Left hindlimb (tissue), 1 donor: Measurements from ENCODE around the gene CADPS.
"Not testable (repeated sequence)": the region's sequence is repeated elsewhere in the genome, so short reads cannot be mapped to it uniquely, and the experiment has no call there.

Experiments
- DNase-seq: peaks from one replicate; pipeline ENCODE4 v3.0.0-alpha.2; 2018

CADPS gene

DNA sequence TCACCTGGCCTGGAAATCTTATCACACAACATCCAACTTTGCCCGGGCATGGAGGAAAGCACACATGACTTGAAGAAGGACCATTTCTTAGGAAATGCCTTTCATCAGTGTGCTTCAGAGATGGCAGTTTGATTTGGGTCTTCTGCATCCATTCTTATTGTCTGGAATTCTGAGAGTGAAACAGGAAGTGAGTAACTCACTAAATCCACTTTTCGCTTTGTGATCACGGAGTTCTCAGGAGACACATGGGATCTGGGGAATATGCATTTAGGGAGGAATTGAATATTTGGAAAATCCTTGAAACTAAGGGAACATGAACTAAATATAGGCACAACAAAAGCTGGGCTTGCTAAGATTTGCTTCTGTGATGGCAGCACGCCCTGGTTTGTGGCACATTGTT lies 289.4 kb downstream of the CADPS start:
- DNase-seq = no peak

DNA sequence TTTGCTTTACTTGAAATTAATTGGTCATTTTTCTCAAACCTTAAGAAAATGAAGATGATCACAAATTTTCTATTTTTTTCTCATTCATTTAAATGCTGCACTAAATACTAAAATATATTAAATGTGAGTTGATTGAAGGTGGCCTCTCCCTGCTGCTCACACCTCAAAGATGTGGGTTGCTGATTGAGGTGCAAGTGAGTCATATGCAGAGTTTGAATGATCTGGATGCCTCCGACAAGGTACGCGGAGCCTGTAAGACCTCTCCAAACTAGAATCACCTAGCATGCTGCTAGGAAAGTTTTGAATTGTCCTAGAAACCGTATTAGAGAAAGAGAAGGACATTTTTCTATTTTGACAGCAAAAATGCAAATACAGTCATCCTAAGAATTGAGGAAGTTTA lies 290.6 kb downstream of the CADPS start:
- no peak for DNase-seq

DNA sequence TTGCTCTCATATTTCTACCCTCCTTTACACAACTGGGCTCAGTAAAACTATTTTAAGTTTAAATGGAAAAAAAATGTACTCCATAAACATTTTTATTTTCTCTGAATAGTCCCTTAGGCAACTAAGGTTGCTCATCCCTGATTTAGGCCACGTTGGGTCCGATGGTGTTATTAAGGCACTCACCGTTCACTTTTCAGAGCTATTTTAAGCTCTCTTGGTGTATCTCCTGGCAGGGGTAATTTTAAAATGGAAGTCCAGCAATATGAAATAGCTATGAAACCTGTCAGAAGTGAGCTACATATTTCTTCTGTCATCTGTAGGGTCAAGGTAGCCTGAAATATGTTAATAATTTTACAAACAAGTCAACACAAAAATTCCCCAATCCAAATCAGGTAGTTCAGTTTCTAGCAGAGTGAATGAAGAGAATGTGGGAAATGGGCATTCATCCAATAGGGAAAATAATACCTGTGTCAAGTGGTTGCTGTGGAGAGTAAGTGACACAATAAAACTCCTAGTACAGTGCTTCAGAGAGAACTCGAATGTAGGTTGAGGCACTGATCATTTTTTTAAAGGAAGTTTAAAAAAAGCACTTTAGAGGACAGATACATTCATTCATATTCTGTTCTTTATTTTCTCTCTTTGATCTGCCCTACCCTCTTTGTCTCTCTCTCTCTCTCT lies 292.6 kb downstream of the CADPS start:
- DNase-seq = no peak

DNA sequence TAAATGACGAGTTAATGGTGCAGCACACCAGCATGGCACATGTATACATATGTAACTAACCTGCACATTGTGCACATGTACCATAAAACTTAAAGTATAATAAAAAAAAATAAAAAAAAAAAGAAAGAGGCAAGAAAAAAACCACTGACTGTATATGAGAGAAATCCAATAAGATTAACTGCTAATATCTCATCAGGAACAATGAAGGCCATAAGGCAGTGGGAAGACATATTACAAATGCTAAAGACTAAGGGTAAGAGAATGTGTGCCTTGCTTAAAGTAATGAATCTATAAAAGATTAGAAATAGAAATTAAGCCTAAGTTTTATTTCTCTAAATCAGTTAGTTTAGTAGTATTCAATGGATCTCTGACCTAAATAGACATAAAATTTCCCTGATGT lies 294.7 kb downstream of the CADPS start:
- DNase-seq = not testable (repeated sequence)

DNA sequence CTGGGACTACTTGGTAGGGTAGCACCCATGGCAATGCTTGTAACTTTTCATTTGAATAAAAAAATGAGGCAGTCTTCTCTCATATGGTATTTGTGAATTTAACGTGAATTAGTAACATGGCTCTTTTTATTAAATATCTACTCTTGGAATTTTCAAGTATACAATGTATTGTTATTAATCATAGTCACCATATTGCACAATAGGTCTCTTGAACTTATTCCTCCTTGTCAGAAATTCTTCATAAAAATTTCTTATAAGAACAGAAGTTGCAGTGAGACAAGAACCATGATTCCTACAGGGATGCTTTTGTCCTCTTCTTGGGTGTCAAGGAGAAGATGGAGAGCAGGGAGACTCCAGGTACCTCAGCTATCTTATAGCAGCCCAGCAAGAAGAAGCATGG lies 298.1 kb downstream of the CADPS start:
- no peak for DNase-seq

DNA sequence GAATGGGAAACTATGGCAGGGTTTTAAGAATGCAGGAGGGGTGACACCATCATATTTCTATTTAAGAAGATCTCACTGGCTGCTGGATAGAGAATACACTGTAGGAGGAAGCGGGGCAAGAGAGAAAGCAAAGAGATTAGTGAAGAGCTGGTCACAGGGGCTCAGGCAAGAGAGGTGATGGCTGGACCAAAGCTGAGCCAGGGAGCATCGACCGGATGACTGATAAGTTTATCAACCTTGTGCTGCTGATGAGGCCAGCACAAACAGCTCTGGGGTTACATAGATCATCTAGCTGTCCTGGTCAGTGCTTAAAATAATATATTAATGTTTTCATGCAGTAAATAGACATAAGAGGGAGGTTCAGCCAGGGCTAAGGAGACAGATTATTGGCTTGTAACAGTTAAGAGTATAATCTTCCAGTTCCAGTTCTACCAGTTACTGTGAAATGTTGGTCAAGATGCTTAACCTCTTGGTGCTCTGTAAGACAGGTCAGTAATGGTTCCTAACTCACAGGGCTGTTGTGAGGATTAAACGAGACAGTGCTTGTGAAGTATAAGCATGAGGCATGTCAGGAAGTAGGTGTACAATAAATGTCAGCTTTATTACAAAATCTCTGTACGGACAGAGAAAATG lies 300.8 kb downstream of the CADPS start:
- DNase-seq = no peak

DNA sequence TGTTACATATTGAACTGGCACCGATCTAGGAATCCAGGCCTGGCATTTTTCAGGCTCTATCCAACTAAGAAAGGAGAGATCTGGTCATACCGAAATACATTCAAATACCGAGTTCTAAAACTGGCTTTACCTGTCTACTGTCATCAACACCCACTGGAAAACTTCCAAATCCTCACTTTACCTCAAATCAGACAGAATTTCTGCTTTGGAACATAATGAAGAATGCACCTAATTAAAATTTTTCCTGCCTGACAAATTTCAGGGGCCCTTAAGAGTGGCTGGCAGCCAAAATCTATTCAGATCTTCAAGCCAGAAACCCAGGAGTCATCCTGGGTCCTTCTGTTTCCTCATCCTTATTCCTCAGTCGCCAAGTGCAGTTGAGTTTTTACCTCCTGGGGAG lies 303.3 kb downstream of the CADPS start:
- no peak for DNase-seq

DNA sequence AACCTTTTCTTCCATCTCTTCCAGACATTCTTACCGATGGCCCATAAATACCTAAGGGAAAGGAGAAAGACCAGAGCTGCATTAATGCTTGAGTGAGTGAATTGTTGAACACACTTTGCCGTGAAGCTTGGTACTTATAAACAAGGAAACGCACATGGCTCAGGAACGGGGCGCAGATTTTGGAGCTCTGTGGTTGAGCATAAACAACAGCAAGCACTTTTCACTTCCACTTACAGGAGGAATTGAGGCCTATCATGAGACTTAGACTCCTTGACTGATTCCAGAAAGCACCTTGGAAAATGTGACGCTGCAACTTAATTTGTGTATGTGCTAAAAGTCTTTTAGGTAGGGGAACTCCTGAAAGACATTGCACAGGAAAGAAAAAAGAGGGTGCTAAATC lies 304.3 kb downstream of the CADPS start:
- no peak for DNase-seq

DNA sequence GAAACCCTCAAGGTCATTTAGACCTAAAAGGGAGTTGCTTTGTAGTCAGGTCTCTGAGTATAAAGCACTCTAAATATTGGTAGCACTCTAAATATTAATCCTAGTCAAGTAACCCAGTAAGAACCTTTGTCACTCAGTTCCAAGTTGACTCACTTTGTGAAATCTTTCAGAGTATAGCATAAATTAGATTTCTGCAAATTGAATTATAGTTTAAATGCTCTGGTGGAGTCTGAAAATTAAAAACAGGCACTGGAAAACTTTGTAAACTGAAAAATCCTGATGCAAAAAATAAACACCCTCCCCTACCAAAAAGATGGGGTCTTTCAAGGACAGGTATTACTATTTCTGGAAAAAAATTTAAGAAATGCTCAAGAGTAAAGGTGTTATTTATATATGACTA lies 305.6 kb downstream of the CADPS start:
- no peak for DNase-seq

DNA sequence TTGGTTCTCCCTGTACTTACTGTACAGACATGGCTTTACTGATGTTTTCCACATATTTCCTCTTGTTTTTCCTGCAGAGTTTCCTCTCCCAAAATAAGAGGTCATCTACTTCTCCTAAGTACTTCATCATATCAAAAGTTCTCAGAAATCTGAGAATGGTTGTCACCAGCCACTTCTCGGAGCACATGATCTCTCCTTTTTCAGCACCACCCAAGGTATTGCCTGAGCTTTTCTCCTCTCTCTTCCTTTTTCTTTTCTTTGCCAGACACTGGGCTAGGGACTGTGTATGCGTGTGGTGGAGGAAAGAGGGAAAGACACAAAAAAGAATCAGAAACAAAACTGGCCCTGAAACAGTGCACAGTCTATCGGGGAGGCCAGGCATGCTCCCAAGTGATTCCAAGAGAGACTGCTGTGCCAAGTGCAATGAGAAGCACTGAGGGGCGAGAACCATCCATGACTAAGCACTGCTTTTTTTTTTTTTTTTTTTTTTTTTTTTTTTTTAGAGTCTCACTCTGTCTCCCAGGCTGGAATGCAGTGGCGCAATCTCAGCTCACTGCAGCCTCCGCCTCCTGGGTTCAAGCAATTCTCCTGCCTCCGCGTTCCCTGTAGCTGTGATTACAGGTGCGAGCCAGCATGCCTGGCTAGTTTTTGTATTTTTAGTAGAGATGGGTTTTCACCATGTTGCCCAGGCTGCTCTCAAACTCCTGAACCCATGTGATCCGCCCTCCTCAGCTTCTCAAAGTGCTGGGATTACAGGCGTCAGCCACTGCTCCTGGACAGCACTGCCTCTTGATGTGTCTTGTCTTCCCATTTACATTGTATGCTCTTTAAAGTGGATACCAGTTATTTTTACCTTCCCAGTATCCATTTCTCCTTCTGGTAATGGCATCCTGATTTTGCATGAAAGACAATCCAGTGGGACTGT lies 307.9 kb downstream of the CADPS start:
- DNase-seq = no peak

DNA sequence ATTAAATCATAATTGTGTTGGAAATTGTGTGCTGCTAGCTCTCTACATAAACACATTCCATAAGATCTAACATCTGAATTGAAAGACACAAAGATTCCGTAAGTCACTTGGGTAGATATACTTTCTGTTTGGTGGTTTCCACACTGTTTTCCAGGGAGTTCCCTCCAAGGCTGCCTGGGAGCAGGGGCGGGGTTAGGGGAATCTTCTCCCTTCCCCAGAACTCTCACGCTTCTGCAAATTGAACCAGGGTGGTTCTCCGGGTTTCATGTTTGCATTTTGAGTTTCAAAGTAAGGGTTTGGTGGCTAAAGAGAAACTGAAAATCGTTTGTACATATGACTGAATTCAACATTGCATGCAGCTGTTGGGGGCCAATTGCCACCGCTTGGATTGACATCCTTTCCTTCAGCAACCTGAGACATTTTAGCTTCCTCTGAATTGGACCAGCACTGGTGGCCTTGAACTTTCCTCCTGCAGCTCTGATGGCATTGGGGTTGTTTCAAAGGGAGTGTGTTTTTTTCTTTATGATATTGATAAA lies 309.1 kb downstream of the CADPS start:
- DNase-seq = no peak

DNA sequence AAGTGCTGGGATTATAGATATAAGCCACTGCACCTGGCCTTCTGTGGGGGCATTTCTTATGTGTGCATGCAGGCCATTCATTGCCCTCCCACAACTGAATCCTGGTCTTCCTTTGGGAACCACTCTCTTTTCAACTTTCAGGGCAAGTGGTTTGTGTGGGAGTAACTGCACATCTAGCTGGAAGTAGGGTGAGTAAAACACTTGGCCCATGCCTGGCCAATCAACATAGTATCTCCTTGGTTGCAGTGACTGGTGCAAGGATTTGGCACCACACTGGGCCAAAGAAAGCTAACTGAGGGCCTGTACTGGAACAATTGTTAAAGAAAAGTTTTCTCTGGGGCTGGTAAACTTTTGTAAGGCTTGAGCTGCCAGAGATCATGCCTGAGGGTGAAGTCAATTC lies 312.6 kb downstream of the CADPS start:
- DNase-seq = no peak

DNA sequence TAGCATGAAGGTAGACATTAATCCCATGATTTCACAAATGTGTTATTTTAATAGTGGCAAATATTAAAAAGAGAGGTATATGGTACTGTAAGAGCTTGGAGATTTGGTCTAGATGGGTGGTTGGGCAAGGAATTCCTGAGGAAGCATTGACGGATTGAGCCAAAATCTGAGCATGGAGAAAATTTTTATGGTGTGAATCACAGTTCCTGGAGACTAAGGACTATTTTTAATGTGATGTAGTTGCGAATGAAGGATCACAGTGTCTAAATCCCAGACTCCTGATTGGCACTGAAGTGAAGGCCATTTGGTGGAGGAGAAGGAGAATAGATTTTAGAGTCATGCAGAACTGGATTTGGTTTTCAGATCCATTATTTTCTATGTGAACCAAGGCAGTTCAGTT lies 313.2 kb downstream of the CADPS start:
- no peak for DNase-seq

DNA sequence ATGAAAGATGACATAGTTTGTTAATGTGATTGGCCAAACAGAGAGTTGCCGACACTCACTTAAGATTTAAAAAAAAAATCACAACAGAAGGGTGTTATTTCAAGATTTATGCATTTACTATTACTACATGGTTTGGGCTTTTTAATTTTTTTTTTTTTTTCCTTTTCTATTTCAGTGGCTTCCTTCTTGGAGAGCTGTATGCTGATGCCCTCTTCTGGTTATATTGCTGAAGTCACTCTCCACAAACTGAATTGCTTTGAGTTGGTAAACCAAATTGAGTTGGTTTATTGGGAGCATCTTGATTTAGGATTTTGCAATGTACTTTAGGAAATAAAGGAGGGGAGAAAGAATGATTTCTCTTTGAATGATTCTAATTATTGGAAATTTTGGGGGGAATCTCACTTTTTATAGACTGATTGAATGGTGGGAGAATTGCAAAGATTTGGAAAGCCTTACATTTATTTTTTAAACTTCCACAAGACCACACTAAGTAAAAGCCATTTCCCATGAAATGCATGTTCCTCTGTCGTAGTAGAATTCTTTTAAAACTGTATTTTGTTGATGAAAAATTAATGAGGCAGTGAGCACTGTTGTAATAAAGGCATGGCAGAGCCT lies 315.3 kb downstream of the CADPS start:
- DNase-seq = no peak

DNA sequence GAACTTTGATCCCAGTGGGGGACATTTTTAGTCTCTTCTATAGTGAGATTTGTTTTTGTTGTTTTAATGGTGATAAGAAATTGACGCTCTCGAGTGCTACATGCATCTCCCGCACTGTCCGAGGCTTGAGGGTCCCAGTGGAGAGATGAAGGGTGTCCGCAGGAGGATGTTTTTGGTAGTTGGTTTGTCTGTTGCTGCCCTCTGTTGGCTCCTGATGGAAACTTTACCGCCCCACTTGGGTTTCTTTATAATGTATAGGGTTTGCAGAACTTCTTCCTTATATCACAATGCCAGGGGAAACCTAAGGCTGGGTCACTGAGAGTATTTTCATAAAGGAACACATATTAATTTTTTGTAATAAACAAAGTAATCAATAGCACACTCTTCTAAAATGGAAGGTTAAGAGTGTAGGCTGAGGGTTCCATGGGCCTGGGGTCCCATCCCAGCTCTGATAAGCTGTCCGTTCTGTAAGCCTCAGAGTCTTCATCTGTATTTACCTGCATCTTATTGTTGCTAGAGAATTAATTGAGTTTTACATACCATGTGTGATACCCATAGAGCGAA lies 316.6 kb downstream of the CADPS start:
- no peak for DNase-seq

DNA sequence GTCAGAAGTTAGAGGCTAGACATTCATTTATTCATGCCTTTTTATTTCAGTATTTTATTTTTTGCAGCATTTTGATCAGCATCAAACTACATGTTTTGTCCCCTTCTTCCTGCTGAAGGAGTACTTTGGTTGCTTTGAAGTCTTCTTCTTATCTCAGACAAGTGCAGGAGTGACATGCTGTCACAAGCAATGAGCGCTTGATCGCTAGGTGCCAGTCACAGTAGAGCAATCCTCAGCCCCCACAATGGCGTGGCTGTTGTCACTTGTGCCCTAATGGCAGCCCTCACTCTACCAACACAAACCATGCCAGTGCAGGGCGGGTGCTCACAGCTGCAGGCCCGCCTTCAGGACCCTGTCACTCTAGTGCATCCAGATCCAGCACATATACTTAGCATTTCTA lies 317.2 kb downstream of the CADPS start:
- no peak for DNase-seq

DNA sequence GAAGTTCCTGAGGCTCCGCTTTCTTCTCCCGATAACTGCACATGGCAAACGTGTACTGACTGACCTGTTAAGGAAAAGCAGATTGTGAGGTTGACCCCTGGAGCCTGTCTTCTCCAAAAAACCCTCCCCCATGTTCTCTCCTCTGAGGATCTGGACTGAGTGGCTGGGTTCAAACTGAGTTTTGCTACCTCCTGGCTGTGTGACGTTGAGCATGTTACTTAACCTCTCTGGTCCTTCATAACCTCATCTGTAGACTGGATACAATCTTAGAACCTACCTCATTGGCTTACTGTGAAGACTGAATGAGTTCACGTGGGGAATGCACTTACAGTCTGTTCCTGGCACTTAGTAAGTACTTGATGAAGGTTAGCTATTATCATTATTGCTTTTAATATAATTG lies 317.8 kb downstream of the CADPS start:
- no peak for DNase-seq

DNA sequence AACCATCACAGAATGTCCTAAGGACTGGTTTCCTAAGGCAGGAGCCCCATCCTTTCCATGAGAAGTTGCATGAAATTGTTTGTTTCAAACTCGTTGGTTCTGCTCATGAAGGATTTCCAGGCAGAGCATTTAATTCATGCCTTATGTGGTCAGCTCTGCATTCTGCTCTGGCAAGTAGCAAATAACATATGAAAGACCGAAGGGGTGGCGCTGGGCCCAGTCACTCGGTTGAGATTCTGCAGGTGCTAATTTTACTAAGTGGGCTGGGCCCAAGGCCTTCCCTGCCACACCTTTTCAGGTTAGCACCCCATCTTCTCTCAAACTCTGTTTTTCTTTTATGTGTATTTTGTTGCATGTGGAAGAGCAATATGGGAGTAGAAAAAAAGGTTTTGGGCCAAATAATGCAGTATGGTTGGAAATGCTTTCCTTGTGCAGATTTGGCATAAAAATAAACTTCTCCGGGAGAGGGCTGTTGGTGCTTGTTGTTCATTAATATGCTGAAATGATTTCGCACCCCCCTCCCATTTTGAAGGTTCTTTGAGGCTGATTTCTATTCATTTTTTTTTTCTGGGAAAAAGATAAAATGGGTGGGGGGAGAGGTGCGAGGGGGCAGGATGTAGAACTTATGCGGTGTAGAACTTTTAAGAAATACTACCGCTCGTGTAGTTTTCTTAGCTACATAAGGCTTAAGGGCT lies 318.9 kb downstream of the CADPS start:
- no peak for DNase-seq

DNA sequence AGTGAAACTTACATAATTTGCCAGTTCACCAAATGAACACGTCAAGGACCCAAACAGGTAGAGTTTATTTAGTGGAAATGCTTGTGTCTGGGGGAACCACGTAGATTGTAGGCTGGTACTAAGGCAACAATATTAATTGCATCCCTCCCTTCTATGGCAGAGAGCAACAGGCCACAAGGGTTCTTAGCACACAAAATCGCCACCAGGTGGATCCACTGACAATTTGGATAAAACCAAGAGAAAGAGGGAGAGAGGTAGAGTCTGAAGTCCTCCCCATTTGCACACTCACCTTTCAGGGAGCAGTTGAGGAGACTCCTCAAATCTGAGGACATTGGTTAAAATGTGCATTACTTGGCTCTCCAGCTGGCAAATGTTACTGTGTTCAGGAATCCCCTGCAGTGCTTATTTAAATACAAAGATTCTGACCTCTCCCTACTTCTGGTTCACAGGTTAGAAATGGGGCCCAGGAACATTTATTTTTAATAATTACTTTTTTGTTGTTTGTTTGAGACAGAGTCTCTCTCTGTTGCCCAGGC lies 320.9 kb downstream of the CADPS start:
- no peak for DNase-seq

DNA sequence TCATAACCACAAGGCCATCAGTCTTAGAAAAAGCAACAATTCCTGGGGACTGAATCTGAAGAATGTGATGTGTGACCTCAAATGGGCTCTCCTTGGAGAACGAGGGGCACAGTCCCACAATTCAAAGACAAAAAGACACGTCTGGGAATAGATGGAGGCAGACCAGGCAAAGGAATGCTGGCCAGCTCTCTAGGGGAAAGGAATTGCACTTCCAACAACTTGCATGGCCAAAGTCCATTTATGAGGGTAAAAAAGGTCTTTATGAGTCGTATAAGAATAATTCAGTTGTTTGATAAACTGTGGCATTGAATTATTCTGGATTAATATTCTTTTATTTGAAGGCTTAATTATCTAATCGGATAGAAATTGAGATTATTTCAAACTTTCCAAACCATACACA lies 321.4 kb downstream of the CADPS start:
- no peak for DNase-seq

DNA sequence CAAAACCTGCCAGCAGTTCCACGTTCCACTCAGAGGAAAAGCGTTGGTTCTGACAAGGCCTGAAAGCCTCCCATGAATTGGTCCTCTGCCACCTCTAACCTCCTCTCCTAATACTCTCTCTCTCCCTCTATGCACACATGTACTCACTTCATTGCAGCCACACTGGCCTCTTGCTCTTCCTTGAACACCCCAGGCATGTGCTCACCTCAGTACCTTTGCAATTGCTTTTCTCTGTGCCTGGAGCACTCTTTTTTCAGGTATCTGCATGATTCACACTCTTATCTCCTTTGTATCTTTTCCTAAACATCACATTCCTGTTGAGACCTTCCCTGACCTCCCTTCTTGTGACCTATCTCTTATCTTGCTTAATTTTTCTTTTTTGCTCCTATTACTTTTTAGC lies 323.7 kb downstream of the CADPS start:
- no peak for DNase-seq

DNA sequence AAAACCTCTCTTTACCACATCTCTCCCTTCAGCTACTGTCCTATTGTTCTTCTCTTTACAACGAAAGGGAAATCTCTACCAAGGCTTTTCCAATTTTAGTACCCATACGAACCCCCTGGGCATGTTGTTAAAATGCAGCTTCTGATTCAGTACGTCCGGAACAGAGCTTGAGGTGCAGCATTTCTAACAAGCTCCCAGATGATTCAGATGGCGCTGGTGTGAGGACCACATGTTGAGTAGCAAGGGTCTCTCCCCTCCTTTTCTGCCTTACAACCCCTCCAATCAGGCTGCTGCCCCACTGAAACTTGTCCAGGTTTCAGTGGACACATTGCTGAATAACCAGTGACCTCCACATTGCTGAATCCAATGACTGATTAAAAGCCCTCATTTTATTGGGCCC lies 324.8 kb downstream of the CADPS start:
- no peak for DNase-seq
